Activated CD8-positive, alpha-beta memory T cell treated with anti-CD3 and anti-CD28 coated beads, Interleukin-2, amount 50 U/mL, for 4 hours (primary cell): ENCODE data around the gene MAGED1.

Experiments
- DNase-seq: peaks from one replicate; pipeline ENCODE4 v3.0.0-alpha.2; 2020

The MAGED1 gene, protein sequence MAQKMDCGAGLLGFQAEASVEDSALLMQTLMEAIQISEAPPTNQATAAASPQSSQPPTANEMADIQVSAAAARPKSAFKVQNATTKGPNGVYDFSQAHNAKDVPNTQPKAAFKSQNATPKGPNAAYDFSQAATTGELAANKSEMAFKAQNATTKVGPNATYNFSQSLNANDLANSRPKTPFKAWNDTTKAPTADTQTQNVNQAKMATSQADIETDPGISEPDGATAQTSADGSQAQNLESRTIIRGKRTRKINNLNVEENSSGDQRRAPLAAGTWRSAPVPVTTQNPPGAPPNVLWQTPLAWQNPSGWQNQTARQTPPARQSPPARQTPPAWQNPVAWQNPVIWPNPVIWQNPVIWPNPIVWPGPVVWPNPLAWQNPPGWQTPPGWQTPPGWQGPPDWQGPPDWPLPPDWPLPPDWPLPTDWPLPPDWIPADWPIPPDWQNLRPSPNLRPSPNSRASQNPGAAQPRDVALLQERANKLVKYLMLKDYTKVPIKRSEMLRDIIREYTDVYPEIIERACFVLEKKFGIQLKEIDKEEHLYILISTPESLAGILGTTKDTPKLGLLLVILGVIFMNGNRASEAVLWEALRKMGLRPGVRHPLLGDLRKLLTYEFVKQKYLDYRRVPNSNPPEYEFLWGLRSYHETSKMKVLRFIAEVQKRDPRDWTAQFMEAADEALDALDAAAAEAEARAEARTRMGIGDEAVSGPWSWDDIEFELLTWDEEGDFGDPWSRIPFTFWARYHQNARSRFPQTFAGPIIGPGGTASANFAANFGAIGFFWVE

DNA sequence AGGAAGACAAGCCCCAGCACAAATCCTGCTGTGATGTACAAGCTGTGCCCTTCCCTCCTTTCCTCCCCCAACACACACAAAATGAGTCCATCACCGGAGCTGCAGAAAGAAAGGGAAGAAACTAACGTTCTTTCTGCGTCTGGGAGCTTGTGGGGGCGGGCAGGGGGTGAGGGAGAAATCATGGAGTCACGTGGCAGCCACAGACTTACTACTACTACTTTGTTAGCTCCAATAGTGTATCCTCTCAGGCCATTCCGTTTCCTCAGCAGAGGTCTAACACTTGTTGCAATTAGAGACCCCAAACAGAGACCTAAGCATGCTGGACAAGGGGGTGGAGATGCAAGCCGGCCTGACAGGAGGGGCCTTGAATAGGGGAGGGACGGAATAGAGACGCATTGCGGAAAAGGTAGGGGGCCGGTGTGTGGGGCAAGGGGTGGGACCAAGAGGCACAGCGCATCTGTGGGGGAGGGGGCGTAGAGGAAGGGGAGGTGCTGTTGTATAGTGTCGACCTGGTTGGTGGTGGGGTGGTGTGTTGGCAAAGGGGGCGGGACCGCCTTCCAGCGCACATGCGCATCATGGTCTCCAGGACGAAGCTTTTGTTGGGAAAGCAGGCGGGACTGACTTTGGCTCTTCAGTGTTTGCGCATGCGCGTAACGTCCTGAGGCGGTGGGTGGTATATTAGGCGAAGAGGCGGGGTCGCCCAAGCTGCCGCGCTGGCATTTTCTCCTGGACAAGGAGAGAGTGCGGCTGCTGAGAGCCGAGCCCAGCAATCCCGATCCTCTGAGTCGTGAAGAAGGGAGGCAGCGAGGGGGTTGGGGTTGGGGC is at the start of gene MAGED1:
Gene MAGED1 (plus strand): TSS at position 703 of the 825 bp plus-strand sequence. CDS start 682 bp downstream, outside the sequence.
- peak; percentile 74 for DNase-seq

GRCh38 chrX:51847463-51847862 is 46.0 kb upstream of the MAGED1 start:
- no peak for DNase-seq

DNA sequence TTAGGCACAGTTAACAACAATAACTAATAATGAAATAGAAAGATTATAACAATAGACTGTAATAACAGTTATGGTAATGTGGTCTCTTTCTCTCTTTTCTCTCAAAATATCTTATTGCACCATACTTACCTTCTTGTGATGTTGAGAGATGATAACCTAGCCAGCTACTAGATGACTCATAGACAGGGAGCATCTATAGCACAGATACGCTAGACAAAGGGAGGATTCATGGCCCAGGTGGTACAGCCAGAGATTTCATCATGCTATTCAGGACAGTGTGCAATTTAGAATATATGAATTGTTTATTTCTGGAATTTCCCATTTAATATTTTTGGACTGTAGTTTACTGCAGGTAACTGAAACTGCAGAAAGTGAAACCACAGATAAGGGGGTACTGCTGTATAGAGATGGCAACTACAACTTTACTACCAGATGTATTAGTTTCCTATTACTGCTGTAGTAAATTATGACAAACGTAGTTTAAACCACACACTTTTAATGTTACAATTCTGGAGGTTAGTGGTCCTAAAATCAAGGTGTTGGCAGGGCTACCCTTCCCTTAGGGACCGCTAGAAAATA is 41.8 kb upstream of the MAGED1 start:
- no peak for DNase-seq

DNA sequence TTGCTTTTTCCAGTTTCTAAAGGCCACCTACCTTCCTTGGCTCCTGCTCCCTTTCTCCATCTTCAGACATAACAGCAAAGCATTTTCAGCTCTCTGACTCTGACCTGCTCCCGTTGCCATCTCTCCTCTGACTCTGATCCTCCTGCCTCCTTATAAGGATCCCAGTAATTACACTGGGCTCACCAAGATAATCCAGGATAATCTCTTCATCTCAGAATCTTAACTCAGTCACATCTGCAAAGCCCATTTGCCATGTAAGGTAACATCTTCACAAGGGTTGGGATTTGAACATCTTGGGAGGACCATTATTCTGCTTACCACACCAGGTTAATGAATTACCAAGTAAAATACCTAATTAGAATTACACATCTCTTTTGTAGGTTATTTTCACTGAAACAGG is 41.3 kb upstream of the MAGED1 start:
- DNase-seq = no peak

- DNase-seq = no peak
Observed at GRCh38 chrX:51852621-51853020, 40.8 kb upstream of the MAGED1 start.

DNA sequence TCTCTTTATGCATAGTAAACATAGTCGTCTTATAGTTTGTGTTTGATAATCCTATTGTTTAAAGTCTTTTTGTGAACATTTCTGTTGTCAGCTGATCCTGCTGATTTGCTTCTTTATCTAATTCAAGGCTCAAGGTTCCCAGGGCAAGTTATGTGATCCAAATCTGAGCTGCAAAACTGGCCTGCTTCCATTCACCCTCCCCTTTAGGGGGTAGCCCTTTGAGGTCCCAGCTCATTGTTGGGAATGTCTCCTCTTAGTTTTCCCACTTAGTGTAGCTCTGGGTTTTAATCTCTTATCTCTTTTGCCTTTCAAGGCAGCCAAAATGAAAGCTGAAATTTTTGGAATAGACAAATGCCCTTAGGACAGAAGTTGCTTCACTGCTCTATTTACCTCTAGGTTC is 40.2 kb upstream of the MAGED1 start:
- DNase-seq = no peak

DNA sequence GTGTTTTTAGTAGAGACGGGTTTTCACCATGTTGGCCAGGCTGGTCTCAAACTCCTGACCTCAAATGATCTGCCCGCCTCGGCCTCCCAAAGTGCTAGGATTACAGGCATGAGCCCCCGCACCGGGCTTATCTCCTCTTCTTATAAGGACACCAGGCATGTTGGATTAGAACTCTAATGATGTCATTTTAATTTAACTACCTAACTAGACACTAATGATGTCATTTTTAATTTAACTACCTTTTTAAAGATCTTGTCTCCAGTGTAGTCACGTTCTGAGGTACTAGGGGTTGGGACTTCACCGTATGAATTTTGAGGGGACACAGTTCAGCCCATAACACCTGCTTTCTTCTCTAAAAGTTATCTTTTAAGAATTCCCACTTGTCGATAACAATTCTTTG is 37.7 kb upstream of the MAGED1 start:
- no peak for DNase-seq

DNA sequence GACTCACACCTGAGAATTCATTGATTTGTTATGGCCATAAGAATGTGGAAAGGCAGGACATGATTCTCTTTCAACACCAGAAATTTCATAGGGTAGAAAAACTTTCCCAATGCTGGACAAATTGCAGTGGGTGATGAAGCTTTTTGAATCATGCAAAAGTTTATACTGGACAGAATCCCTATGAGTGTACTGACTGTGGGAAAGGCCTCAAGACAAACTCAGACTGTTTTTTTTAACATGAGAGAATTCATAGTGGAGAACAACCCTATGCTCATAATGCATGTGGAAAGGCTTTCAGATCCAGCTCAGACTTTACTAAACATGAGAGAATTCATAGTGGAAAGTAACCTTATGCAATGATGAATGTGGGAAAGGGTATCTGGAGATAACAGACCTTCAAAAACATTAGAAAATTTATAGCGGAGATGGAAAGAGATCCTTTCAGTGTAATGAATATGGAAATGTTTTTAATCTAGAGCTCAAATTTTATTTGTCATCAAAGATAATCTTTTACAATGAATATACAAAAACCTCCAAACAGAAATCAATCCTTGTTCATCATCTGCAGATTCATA is 36.2 kb upstream of the MAGED1 start:
- no peak for DNase-seq

- DNase-seq = no peak
Observed at GRCh38 chrX:51860679-51861078, 32.7 kb upstream of the MAGED1 start.

- no peak for DNase-seq
Observed at GRCh38 chrX:51862920-51863319, 30.5 kb upstream of the MAGED1 start.

DNA sequence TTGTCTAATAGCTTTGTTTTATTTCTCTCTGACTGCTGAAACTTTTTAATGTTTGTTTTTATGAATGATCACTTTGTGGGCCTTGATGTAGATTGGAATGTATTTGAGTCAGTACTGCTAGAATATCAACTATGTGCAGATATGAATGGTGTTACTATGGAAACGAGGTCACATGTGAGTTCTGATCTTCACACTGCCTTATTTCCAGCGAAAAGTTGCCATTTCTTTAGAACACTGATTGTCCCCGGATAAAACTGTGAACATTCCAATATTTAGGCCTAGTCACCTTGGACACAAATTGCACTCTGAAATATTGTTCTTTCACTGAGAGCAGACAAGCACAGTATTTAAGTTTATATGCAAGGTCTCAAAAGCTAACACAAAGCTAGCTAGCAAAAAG is 27.2 kb upstream of the MAGED1 start:
- DNase-seq = no peak

DNA sequence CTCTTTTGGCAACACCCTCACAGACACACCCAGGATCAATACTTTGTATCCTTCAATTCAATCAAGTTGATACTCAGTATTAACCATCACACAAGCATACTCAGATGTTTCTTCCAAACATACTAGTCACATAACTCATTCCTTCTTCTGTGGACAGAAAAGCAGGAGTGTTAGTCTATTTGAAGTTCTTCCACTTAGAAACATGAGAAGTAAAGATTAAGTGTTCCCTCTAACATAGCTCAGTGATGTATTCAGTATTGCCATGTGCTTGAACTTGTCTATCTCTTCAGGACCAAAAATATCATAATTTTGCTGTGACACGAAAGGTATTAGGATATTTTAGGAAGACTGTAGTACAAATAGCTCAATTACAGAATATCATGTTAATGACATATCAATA is 25.8 kb upstream of the MAGED1 start:
- no peak for DNase-seq

DNA sequence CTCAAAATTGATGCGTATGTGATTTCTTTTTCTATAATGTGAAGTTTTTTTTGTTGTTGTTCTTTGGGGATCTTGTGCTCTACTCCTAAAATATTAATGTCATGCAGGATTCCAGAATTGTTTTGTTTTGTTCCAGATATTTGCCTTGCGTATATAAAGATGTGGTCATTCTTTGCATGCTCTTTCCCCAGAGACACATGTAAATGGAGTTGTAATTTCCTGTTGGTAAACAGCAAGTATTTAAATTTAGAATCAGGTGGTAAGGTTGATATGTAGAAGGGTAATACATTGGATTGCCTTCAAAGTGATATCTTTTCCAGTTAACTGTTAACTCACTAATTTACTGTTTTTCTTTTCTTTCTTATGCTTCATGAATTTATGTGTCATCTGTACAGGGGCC is 23.1 kb upstream of the MAGED1 start:
- DNase-seq = no peak

GRCh38 chrX:51874123-51874522 is 19.3 kb upstream of the MAGED1 start:
- no peak for DNase-seq

GRCh38 chrX:51876441-51876840 is 17.0 kb upstream of the MAGED1 start:
- no peak for DNase-seq

DNA sequence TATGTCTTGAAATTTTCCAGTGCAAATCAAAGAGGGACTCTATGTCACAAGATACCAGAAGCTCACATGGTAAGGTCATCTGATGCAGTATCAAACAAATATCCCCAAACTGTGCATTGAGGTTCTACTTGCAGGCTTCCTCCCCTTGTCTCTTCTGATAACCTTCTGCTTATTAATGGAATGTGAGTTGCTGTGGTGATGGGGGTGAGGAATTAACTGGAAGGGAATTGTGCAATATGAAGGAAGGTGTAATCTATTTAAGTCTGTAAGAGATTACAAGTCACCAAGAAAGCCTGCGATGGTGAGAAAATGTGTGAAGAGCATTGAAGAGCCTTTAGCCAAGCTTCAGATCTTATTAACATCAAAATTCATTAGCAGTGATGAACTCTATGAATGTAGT is 15.4 kb upstream of the MAGED1 start:
- DNase-seq = no peak

DNA sequence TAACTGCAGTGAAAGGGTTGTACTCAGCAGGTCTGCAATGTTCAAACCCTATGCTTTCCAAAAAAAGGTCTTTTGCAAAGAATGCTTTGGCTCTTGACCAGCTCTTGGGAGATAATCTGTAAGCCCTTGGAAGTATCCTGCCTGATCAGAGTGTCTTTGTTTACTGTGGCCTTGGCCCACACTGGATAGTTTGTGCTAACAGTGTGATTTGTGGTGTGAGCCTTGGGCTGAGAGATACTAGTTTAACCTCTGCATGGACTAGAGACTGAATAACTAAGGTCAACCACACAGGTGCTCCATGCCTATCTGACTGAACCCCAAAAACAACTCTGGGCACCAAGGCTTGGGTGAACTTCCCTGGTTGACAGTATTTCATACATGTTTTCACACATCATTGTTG is 3.6 kb upstream of the MAGED1 start:
- DNase-seq = no peak

DNA sequence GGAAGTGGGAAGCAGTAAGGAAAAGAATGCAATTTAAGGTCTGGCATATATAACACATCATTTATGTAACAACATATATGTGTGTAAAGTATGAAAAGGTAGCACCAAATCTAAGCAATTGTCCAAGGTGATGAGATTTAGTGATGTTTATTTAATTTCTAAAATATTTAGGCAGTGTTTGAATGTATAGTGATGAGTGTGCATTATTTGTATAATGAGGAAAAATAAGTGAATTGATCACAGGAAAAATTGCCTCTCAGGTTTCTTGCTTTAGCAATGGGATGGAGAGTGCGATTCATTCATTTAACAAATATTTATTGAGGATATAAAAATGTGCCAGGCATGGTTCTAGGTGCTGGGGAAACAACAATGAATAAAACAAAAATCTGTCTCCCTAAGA is 2.2 kb upstream of the MAGED1 start:
- DNase-seq = no peak

GRCh38 chrX:51891821-51892551 is 1.4 kb upstream of the MAGED1 start:
- no peak for DNase-seq

DNA sequence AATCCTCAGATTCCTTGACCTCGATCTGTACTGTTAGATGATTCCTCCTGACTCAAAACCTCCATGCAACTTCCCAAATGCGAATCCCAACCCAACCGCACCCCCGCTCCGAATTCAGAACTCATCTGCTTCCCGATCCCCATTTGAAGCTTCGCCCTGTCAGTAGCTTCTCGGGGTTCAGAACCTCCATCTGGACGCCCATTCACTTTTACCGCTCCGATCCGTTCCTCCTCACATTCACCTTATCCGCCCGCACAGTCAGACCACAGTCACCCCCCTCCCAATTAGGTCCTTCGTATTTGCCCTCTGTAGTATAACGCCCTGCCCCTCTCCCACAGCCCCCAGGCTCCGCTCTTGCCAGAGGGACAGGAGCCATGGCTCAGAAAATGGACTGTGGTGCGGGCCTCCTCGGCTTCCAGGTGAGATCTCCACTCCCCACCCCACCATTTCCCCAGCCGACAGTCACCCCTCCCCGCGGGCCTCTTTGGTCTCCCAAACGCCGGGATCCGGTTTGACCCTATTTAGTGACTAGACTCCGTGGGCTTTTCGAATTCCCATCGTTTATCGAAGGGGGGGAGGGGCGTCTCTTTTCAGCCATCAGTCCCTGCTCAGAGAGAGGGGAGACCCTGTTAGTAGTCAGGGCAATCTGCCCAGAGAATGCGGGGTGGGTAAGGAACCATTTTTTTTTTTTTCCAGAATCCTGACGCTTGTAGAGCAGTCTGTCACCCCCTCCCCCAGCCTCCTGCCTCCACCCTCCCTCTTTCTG is 691 bp downstream of the MAGED1 start:
- no peak for DNase-seq

DNA sequence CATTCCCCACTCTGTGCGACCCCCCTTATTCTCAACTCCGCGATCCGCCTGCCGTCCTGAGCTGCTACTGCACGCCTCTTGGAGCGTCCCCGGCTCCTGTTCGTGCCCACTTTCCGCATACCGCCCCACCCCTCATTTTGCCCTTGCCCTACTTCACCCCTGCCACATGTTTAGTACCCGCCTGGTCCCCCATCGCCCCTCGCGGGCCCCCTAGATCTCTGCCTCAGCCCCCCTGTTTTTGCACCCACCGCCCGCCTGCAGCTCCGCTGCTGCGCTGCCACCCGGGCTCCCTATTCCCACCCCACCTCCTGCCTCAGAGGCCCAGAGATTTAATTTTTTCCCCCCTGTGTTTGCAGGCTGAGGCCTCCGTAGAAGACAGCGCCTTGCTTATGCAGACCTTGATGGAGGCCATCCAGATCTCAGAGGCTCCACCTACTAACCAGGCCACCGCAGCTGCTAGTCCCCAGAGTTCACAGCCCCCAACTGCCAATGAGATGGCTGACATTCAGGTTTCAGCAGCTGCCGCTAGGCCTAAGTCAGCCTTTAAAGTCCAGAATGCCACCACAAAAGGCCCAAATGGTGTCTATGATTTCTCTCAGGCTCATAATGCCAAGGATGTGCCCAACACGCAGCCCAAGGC is 1.4 kb downstream of the MAGED1 start:
- DNase-seq = peak; percentile 39
